H1 (cell line): ENCODE data around the gene FKBP1A. TPM values are rescaled to one million over a fixed set of nuclear protein-coding genes. Genes with fewer than 3 reads are reported as not detected.

Source experiments
- BCL11A ChIP-seq, 2 experiments: IDR thresholded peaks; one replicate each; pipeline ENCODE4 v1.6.1; 2011; ENCODE audit warnings: low read depth in 2 of 2, low read length in 2 of 2, mild to moderate bottlenecking in 2 of 2
- CTBP2 ChIP-seq: IDR thresholded peaks from 2 replicates; pipeline ENCODE4 v1.7.0; 2011; ENCODE audit warnings: borderline replicate concordance, mild to moderate bottlenecking, moderate library complexity, mixed read lengths, low read length; ENCODE audit not compliant: insufficient read depth, insufficient read length
- EGR1 ChIP-seq: IDR thresholded peaks from 2 replicates; pipeline ENCODE4 v1.6.1; 2011; ENCODE audit warnings: low read depth, low read length, borderline replicate concordance
- HDAC2 ChIP-seq, 2 experiments: fragments of 300-600 bp in 1 of 2; sonication (generic) in 1 of 2; IDR thresholded peaks; 2 replicates each; pipeline ENCODE4 v1.6.1; 2011 to 2012; ENCODE audit warnings: low read depth in 2 of 2, low read length in 2 of 2, mild to moderate bottlenecking in 2 of 2, moderate library complexity in 2 of 2, borderline replicate concordance in 1 of 2, inconsistent platforms in 1 of 2
- RFX5 ChIP-seq: IDR thresholded peaks from 2 replicates; pipeline ENCODE4 v1.6.1; 2011; ENCODE audit warnings: low read depth, low read length, improper control_type of control experiment, borderline replicate concordance
- SP4 ChIP-seq: IDR thresholded peaks from 2 replicates; pipeline ENCODE4 v1.6.1; 2012; ENCODE audit warnings: low read length, inconsistent platforms
- polyA plus RNA-seq, 7 experiments: library from polyadenylated mRNA; depleted of rRNA in 3 of 7; stranded (reverse) in 5 of 7; unstranded in 2 of 7; fragments of >200 nt in 5 of 7; fragments of 200-250 nt in 2 of 7; gene quantifications; 1 replicate in 5 of 7; 2 replicates in 1 of 7; 4 replicates in 1 of 7; pipeline versions ENCODE4 v1.2.1 to v1.2.3, GENCODE V29; 2011 to 2013; ENCODE audit warnings: missing spikeins in 2 of 7, mixed read lengths in 2 of 7
- total RNA-seq: library from RNA; stranded (reverse); fragmentation: NEBNext Ultra II Directional; extraction: Animal tissue kit (Norgen Biotek cat#: 25700); gene quantifications from 2 replicates; pipeline ENCODE4 v1.2.1, GENCODE V29; 2021

The FKBP1A gene
- total and polyA plus RNA-seq, 2 of the 8 experiments (the other 6 are each of a cell fraction or from before 2014, with no cell fraction given) = 250 to 685 TPM

- TF ChIP-seq HDAC2 (IDR thresholded peaks at IDR 0.05; ENCODE audit: borderline replicate concordance in 1 of 2, low read depth in 2 of 2, low read length in 2 of 2) = no peak
- TF ChIP-seq BCL11A (IDR thresholded peaks at IDR 0.05; ENCODE audit: low read depth in 2 of 2, low read length in 2 of 2) = no peak
- TF ChIP-seq CTBP2 = no peak
- TF ChIP-seq EGR1 = no peak
- TF ChIP-seq SP4 = no peak
- no peak for TF ChIP-seq RFX5
Observed at GRCh38 chr20:1441133-1441532, 48.3 kb upstream of the FKBP1A start (continued).
